Measurements from ENCODE around the gene POU6F2.
"Not testable (repeated sequence)": the region's sequence is repeated elsewhere in the genome, so short reads cannot be mapped to it uniquely, and the experiment has no call there.

Gene POU6F2

GRCh38 chr7:39001595-39001994, 23.9 kb downstream of the POU6F2 start:
- no peak for DNase-seq

DNA sequence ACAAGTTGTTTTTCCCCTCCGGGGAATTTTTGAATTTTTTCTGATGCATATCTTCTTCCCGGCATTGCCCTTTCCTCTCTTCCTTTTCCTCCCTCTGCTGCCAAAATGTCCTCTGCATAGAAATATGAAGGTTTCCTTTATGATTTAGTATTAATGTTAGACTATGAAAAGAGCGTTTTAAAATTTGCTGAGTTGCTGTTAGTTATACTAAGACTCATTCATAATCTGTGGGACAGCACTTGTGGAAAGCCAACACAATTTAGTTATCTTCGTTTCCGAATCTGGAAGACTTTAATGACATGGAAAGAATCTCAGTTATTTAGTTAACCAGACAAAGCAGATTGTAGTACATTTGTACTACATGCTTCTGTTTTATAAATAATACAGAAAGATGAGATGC, 25.0 kb downstream of the POU6F2 start:
- DNase-seq = no peak

DNA sequence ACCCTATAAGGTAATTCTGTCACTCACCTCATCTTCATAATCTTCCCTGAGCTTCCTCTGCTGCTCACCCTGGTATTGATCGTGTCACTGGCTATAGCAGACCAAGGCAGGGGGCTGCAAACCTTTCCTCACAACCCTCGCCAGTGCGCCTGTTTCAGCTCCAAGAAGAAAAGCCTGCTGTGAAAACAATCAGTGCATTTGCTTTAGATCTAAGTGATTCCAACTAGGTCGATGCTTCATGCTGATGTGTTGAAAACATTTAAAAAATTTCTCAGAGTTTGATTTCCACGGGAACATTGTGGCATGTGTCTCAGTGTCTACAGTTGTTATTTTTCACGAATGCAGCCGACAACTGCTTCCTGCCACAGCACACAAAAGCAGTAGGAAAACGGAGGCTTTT, 27.3 kb downstream of the POU6F2 start:
- DNase-seq = no peak

GRCh38 chr7:39005461-39005860, 27.8 kb downstream of the POU6F2 start:
- DNase-seq = no peak

DNA sequence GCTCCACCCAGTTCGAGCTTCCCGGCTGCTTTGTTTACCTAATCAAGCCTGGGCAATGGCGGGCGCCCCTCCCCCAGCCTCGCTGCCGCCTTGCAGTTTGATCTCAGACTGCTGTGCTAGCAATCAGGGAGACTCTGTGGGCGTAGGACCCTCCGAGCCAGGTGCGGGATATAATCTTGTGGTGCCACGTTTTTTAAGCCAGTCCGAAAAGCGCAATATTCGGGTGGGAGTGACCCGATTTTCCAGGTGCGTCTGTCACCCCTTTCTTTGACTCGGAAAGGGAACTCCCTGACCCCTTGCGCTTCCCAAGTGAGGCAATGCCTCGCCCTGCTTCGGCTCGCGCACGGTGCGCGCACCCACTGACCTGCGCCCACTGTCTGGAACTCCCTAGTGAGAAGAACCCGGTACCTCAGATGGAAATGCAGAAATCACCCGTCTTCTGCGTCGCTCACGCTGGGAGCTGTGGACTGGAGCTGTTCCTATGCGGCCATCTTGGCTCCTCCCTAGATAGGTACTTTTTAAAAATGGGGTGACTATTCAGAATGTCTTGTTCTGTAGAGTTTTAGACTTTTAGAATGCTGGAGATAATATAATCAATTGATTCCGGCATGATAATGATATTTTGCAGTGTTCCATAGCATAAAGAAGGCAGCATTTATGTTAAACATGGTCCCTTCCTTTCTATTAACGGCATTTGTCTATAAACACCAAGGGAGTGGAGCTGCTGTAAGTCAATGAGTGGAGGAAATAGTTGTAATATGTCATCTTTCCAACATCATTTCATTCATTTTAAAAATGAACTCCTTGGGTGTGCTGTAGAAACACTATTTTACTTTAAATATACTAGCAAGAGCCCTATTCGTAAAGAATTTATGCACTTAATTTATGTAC, 35.6 kb downstream of the POU6F2 start:
- not testable (repeated sequence) for DNase-seq

DNA sequence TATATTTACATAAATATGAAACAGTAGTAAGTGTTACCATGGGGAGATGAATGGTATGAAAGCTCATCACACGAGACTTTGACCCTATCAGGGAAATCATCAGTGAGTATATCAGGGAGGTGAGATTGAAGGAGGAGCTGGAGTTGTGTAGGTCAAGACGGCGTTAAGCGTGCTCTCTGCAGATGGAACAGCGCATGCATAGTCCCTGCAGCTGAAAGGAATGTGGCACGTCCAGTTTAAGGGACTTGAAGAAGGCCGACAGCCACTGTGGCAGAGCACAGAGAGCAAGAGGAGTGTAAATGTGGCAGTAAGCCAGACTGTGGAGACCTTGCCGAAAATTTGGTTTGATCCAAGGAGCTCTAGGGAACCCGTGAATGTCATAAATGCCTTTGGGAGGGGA, 38.9 kb downstream of the POU6F2 start:
- no peak for DNase-seq

GRCh38 chr7:39017369-39017915, 39.7 kb downstream of the POU6F2 start:
- DNase-seq = no peak

DNA sequence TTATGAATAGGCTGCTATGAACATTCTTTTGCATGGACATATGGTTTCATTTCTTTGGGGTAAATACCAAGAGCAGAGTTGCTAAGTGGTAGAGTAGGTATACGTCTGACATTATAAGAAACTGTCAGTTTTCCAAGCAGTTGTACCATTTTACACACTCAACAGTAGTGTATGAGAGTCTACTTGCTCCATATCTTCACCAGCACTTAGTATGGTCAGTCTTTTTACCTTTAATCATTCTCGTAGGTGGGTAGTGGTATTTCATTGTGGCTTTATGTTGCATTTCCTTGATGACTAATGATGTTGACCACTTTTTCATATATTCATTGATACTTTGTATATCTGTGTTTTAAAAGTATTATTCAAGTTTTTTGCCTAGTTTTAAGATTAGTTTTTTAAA, 45.1 kb downstream of the POU6F2 start:
- no peak for DNase-seq

GRCh38 chr7:39027491-39027890, 49.8 kb downstream of the POU6F2 start:
- no peak for DNase-seq

- DNase-seq = no peak
Measured at GRCh38 chr7:39033885-39034624, 56.3 kb downstream of the POU6F2 start.

DNA sequence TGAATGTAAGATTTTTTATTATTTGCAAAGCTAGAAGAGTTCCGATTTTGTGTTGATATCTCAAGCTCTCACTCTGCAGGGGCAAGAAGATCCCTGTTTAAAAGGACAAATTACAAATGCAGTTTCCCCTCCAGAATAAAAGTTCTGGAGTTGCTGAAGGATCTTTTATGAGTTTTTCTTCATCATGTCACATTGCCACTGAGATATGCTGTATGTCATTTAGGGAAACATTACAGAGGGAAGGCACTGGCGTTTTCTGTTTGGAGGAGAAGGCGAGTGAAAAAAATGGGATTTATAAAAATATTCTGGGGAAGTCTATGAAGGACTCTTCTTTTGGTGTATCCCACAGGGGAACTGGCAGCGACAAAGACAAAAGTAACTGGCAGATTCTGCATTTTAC, 57.4 kb downstream of the POU6F2 start:
- no peak for DNase-seq

- DNase-seq = no peak
Measured at GRCh38 chr7:39035903-39036302, 58.2 kb downstream of the POU6F2 start.

- DNase-seq = no peak
Measured at GRCh38 chr7:39042670-39043069, 65.0 kb downstream of the POU6F2 start.

DNA sequence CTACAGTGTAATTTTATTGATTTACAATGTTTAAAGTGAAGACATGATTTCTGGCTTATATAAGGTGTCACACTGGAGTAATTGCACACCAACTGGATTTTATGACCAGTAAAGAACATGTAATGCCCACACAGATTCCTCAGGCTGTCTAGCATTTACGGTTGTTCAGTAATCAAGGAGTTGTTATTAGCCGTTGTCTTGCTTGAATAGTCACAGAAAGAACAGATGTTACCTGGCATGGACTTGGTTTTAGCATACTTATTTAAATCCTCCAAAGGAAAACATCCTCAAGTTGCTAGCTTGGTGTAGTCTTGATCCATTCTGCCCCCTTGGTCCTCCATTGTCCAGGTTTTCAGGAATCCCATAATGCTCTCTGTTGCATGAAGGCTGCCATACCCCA, 65.8 kb downstream of the POU6F2 start:
- no peak for DNase-seq

- no peak for DNase-seq
Measured at GRCh38 chr7:39044489-39044888, 66.8 kb downstream of the POU6F2 start.

DNA sequence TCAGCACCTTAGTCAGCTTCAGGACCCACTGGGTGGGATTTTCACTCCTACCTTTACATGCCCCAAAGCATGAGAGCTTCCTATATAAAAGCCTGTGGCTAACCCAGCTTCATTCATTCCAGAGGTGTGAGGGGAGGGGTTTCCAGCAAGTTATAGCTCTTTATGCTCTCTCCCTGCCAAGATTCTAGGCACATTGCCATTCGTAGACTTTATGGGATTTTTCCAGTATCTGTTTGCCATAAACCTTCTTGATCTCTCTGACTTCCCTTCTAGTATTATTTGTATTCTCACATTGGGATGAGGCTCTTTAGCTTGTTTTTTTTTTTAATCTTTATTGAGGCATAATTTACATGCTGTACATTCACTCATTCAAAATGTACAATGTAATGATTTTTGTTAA, 67.5 kb downstream of the POU6F2 start:
- no peak for DNase-seq

DNA sequence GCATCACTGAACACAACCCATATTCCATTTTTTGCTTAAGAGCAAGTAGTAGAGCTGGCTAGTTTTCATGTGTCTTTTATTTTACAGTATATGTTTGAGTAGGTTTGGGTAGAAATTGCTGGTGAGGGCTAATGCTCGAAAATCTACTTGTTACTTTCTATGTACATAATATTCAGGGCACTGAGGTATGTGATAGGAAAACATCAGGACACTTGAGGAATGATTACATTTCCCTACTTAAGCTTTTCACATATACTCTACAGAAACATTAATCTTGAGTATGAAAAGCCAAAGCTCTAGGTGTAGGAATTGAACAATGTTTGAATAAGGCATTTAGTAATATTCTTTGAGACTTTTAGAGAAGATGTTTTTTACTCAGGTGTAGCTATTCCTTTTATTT, 73.6 kb downstream of the POU6F2 start:
- DNase-seq = no peak

- DNase-seq = no peak
Measured at GRCh38 chr7:39051707-39052106, 74.0 kb downstream of the POU6F2 start.

GRCh38 chr7:39054731-39055130, 77.0 kb downstream of the POU6F2 start:
- DNase-seq = no peak

DNA sequence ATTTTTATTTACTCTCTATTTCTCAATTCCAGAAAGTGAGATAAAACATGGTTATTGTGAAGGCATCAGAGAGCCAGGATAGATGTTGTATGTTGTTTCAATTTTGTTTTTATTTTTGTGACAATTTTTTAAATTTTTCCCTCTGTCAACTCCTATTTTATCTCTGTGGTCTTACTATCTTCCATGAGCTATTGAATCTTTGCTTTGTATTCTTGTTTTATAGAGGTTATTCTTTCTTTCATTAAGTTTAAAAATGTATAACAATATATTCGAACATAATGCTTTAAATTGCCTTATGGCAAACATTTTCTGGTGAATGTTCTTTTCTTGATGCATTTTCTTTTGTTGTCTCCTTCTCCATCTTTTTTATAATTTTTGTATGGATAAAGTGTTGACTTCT, 78.4 kb downstream of the POU6F2 start:
- no peak for DNase-seq

GRCh38 chr7:39062811-39063210, 85.1 kb downstream of the POU6F2 start:
- no peak for DNase-seq

- no peak for DNase-seq
Measured at GRCh38 chr7:39069031-39069430, 91.3 kb downstream of the POU6F2 start.

DNA sequence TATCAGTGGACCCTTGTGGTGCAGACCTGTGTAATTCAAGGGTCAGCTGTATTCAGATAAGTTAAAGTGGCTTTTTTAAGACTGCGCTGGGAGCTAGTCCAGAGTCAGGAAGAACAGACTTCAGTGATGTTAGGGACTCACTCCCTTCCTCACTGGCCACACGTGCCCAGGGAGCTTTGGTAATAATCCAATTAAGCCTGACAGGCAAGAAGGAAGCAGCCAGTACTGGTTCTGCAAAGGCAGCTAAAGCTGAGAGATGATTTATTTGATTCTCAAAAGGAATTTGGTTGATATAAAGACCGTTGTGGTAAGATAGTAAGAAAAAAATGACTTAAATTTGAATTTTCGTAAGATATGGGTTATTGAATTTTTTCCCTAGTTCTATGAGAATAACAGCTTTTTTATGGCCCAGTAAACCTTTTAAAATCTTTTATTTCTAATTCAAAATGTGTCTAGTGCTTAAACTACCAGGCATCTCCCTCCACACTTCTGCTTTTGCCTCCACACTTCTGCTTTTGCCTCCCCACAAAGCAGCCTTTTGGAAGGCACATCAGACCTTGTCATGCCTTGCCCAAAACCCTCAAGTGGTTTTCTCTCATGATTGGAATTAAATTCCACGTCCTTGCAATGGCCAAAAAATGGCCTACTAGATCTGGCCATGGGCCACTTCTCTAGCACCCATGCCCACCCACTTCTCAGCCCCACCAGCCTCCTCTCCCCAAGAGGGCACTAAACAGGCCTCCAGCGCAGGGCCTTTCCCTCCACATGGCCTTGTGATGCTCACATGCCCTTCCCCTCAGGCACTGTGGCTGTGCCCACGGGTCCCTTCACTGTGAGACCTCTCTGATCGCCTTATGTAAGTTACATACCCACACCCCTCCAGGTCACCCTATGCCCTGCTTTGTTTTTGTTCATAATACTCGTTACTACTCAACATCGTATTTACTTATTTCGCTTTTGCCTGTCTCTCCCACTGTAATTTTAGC, 92.5 kb downstream of the POU6F2 start:
- no peak for DNase-seq
